Adipocyte (in vitro differentiated cells): Measurements from ENCODE around the gene PRAC1.

ENCODE experiments used
- DNase-seq: peaks from one replicate; pipeline ENCODE4 v3.0.0-alpha.2; 2015; ENCODE audit warnings: low read depth
- H3K27me3 ChIP-seq: replicated peaks from 2 replicates; pipeline ENCODE4 v1.7.0; 2013; ENCODE audit warnings: mild to moderate bottlenecking, low read length, moderate library complexity; ENCODE audit not compliant: control insufficient read depth, insufficient read depth
- H3K36me3 ChIP-seq: 2 replicates; pipeline ENCODE4 v1.7.0; 2013; ENCODE audit warnings: low read length, mild to moderate bottlenecking, moderate library complexity; ENCODE audit not compliant: control insufficient read depth, insufficient read depth, severe bottlenecking
- H3K4me1 ChIP-seq: 2 replicates; pipeline ENCODE4 v1.7.0; 2013; ENCODE audit warnings: mild to moderate bottlenecking, low read length, moderate library complexity; ENCODE audit not compliant: control insufficient read depth, insufficient read depth
- H3K4me3 ChIP-seq: 2 replicates; pipeline ENCODE4 v1.7.0; 2013; ENCODE audit warnings: mild to moderate bottlenecking, low read length, moderate library complexity
- H3K9ac ChIP-seq: 2 replicates; pipeline ENCODE4 v1.7.0; 2013; ENCODE audit warnings: mild to moderate bottlenecking, low read length, moderate library complexity
- H3K9me3 ChIP-seq: 2 replicates; pipeline ENCODE4 v1.7.0; 2013; ENCODE audit warnings: mild to moderate bottlenecking, low read length, moderate library complexity; ENCODE audit not compliant: control insufficient read depth

The PRAC1 gene

DNA sequence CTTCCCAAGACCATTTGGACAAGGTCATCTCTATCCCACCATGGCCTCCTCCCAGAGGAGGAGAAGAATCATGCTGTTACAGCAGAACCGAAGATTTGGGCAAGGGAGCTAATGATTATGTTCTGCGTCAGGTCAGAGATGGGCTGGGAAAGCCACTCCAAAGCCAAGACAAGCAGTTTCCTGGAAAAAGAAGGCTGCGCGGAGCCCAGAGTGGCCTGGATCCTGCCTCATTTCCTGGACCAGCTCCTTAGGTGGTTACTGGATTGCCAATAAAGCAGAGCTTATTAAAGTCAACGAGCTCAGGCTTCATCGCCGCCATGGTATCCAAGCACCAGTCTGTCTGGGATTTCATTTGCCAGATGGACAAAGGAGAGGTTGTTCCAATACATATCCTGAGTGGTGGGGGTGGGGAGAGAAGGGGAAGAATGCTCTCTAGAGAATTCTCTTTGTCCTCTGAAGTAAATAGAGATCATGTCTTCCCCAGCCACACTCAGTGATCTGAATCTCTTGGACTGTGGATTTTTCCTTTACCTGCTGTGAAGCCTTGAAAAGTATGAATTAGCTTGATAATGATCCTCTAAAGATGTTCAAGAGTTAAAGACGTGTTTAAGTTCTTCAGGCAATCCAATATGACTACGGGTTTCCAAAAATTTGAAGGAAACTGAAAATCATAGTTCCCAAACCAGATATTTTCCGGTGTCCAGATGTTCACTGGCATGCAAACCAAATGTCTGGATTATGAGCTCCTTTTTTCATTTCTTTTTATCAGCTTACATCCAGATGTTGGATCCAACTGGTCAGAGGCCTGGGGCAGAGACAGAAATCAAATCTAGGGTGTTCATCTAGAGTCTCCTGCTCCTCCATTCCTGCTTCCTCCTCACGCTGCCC lies 17.7 kb downstream of the PRAC1 start:
- DNase-seq: no peak
- H3K9ac ChIP-seq: no peak overlapping the region
- no peak overlapping the region for H3K4me3 ChIP-seq
- H3K4me1 ChIP-seq: no peaks in the 10 kb centered on the region
- no peaks in the 10 kb centered on the region for H3K9me3 ChIP-seq
- H3K36me3 ChIP-seq: no peaks in the 10 kb centered on the region
- H3K27me3 ChIP-seq: peaks cover 85% of the 10 kb centered on the region

DNA sequence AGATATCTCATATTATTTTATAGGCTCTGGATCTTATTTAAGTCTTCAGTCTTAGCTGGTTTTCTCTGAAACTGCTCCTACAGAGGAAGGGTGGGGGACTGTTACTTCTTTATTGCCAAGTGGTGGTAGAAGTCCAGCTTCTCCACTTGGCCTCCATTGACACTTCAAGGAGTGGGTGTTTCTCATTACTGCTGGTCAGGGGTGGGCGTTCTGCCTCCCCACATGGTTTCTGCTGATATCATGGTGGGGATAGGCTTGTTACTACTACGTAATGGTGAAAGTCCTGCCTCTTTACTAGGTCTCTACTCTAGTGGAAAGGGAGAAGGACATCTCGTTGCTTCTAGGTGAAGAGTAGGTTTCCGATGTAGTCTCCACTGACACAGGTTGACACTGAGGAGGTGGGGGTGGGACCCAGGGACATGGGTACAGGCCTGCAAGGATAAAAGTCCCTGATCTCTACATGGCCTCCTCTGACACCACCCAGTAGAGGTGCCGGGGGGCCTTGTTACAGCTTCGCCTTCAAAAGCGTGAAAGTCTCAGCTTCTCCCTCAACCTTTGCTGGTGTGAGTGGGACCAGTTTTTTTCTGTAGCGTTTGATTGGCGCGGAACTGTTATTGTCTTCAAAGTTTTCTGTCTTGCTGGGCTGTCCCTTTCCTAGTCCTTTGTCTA lies 20.3 kb downstream of the PRAC1 start:
- peaks cover 82% of the 10 kb centered on the region for H3K27me3 ChIP-seq
- DNase-seq: no peak
- no peak overlapping the region for H3K9ac ChIP-seq
- no peaks in the 10 kb centered on the region for H3K4me1 ChIP-seq
- no peaks in the 10 kb centered on the region for H3K9me3 ChIP-seq
- no peaks in the 10 kb centered on the region for H3K36me3 ChIP-seq
- H3K4me3 ChIP-seq: no peak overlapping the region

DNA sequence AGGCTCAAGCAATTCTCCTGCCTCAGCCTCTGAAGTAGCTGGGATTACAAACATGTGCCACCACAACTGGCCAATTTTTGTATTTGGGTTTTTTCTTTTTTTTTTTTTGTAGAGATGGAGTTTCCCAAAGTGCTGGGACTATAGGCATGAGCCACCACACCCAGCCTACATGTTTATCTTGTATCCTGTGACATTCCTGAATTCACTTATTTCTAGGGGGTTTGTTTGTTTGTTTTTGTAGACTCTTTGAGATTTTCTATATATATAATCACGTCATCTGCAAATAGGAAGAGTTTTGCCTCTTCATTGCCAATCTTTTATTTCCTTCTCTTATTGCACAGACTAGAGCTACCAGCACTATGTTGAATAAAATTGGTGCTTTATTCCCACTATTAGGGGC lies 29.1 kb downstream of the PRAC1 start:
- Histone ChIP-seq H3K27me3 (peaks cover 45% of the 10 kb centered on the region), H3K9me3 (peaks cover 2% of the 10 kb centered on the region), H3K9ac (no peak overlapping the region), H3K4me3 (no peak overlapping the region), H3K36me3 (no peaks in the 10 kb centered on the region), H3K4me1 (no peaks in the 10 kb centered on the region)
- no peak for DNase-seq

- Histone ChIP-seq H3K9me3 (peaks cover 2% of the 10 kb centered on the region), H3K36me3 (no peaks in the 10 kb centered on the region), H3K27me3 (peaks cover 36% of the 10 kb centered on the region), H3K4me3 (no peak overlapping the region), H3K4me1 (no peaks in the 10 kb centered on the region), H3K9ac (no peak overlapping the region)
- DNase-seq: no peak
Measured at GRCh38 chr17:48692049-48692448, 30.3 kb downstream of the PRAC1 start.

GRCh38 chr17:48690655-48691054 lies 31.7 kb downstream of the PRAC1 start:
- Histone ChIP-seq H3K27me3 (peaks cover 25% of the 10 kb centered on the region), H3K4me1 (no peaks in the 10 kb centered on the region), H3K9me3 (peaks cover 2% of the 10 kb centered on the region), H3K9ac (no peak overlapping the region), H3K4me3 (no peak overlapping the region), H3K36me3 (no peaks in the 10 kb centered on the region)
- no peak for DNase-seq

DNA sequence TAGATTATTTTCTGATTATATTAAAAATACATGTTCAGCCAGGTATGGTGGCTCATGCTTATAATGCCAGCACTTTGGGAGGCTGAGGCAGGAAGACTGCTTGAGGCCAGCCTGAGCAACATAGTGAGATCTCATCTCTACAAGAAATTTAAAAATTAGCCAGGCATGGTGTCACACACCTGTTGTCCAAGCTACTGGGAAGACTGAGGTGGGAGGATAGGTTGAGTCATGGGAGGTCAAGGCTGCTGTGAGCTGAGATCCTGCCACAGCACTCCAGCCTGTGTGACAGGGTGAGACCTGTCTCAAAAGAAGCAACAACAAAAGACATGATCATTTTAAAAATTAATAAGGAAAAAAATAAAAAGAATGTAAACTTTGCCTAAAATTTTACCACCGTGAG lies 40.7 kb downstream of the PRAC1 start:
- H3K27me3 ChIP-seq: peaks cover 50% of the 10 kb centered on the region
- H3K9me3 ChIP-seq: no peaks in the 10 kb centered on the region
- no peaks in the 10 kb centered on the region for H3K4me1 ChIP-seq
- no peak overlapping the region for H3K4me3 ChIP-seq
- no peak overlapping the region for H3K9ac ChIP-seq
- DNase-seq: no peak
- H3K36me3 ChIP-seq: no peaks in the 10 kb centered on the region

GRCh38 chr17:48679385-48680096 lies 42.8 kb downstream of the PRAC1 start:
- no peak for DNase-seq
- Histone ChIP-seq H3K36me3 (no peaks in the 10 kb centered on the region), H3K27me3 (peaks cover 66% of the 10 kb centered on the region), H3K4me1 (no peaks in the 10 kb centered on the region), H3K4me3 (no peak overlapping the region), H3K9ac (no peak overlapping the region), H3K9me3 (no peaks in the 10 kb centered on the region)

DNA sequence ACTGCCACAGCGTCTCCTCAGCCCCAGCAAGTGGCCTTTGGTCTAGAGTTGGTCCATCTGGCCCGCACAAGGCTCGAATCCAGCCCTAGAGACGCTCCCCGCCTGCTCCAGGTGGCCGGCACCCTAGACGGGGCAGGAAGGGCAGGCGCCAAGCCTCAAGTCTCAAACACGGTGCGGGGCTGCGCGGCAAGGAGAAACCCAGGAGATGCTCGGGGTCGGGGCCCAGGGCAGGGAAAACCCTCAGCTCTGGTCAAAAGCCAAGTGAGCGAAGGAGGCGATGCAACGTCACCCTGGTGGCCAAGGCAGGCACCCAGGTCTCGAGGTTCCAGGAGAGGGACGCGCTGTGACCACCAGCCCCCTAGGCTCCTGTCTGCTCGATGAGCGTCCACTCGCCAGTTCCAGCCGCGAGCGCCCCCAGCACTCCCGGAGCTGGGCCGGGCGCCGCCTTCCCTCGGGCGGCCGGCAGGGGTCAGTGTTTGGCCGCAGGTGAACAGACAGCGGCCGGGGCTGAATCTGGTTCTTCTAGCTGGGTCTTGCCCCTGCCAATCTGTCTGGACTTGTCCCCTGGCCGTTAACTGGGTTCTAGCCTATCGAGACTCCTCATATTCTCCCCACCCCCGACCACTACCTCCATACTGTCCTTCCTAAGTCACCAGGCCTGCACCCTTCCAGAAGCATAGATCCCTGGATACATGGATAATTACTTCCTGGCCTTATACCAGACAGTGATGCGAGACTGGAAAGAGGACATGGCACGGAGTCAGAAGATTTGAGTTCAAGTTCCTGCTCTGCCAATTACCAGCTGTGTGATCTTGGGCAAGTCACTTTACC lies 44.0 kb downstream of the PRAC1 start:
- Histone ChIP-seq H3K9me3 (no peaks in the 10 kb centered on the region), H3K9ac (no peak overlapping the region), H3K36me3 (no peaks in the 10 kb centered on the region), H3K4me3 (peak overlapping the region; percentile 55), H3K4me1 (no peaks in the 10 kb centered on the region), H3K27me3 (peaks cover 62% of the 10 kb centered on the region)
- DNase-seq: peak; percentile 67

- no peaks in the 10 kb centered on the region for H3K4me1 ChIP-seq
- DNase-seq: no peak
- H3K4me3 ChIP-seq: no peak overlapping the region
- no peaks in the 10 kb centered on the region for H3K36me3 ChIP-seq
- no peaks in the 10 kb centered on the region for H3K9me3 ChIP-seq
- no peak overlapping the region for H3K9ac ChIP-seq
- peaks cover 50% of the 10 kb centered on the region for H3K27me3 ChIP-seq
Measured at GRCh38 chr17:48676963-48677558, 45.3 kb downstream of the PRAC1 start.

DNA sequence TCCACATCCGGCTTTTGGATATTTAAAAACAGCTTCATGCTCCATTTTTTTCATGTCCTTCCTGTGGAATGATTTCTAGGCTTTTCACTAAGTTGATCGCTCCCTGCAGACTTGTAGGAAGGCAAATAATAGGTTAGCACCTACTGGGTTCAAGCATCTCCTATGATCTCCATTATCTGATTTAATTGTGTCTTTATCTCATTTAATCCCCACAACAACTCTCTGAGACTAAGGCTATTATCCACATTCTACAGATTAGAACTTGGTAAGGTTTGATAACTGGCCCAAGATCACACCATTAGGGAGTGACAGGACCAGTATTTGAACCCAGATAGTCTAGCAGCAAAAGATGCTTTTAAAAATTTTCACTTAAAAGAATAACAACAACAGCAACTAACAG lies 50.0 kb downstream of the PRAC1 start:
- peaks cover 3% of the 10 kb centered on the region for H3K4me1 ChIP-seq
- no peaks in the 10 kb centered on the region for H3K36me3 ChIP-seq
- H3K27me3 ChIP-seq: peaks cover 49% of the 10 kb centered on the region
- no peak overlapping the region for H3K9ac ChIP-seq
- H3K4me3 ChIP-seq: no peak overlapping the region
- DNase-seq: no peak
- H3K9me3 ChIP-seq: no peaks in the 10 kb centered on the region
